GM12891 (cell line): ENCODE data around the gene RAB6A.

Source experiments
- PAX5 ChIP-seq: IDR thresholded peaks from 2 replicates; pipeline ENCODE4 v1.6.1; 2011; ENCODE audit warnings: low read length, moderate library complexity, mild to moderate bottlenecking; ENCODE audit not compliant: insufficient read depth, severe bottlenecking
- POLR2A ChIP-seq: IDR thresholded peaks from 2 replicates; pipeline ENCODE4 v1.6.1; 2011; ENCODE audit warnings: low read depth, low read length, control low read depth
- POLR2AphosphoS5 ChIP-seq: IDR thresholded peaks from 2 replicates; pipeline ENCODE4 v1.6.1; 2011; ENCODE audit warnings: low read depth, low read length, control low read depth
- POU2F2 ChIP-seq: IDR thresholded peaks from 2 replicates; pipeline ENCODE4 v1.6.1; 2011; ENCODE audit warnings: low read depth, mild to moderate bottlenecking, control low read depth, low read length, moderate library complexity
- TAF1 ChIP-seq: IDR thresholded peaks from 2 replicates; pipeline ENCODE4 v1.6.1; 2011; ENCODE audit warnings: low read depth, low read length, control low read depth

GRCh38 chr11:73766763-73767162 lies 5.9 kb upstream of the RAB6A start:
- TF ChIP-seq POLR2AphosphoS5: no peak
- TF ChIP-seq POLR2A: no peak
- TF ChIP-seq PAX5: no peak
- no peak for TF ChIP-seq TAF1
- TF ChIP-seq POU2F2: no peak
